ENCODE results near the gene FAM13C. TPM values are rescaled to one million over a fixed set of nuclear protein-coding genes. Genes with fewer than 3 reads are reported as not detected.

The FAM13C gene
- total and polyA plus RNA-seq, 2 of the 4 experiments (the other 2 are of a cell fraction), result 1.6 to 2.9 TPM

GRCh38 chr10:59339351-59339750 lies 23.0 kb downstream of the FAM13C start:
- ChIA-PET POLR2A (ENCODE audit: unreplicated experiment) (no interaction called here), CTCF (no interaction called here)
- Histone ChIP-seq H2AK9ac (replicated peaks; ENCODE audit: low read depth, low read length, poor library complexity) (no peak overlapping the region), H3K23ac (ENCODE audit: low read depth, low read length) (no peak overlapping the region), H3K9me1 (ENCODE audit: insufficient read depth, low read length) (peaks cover 12% of the 10 kb centered on the region; the same call in 1 of the 2 replicates), H4K91ac (ENCODE audit: insufficient read depth, low read depth, low read length) (no peak overlapping the region), H3K4ac (ENCODE audit: low read depth, low read length) (peak overlapping the region; percentile 19; the same call in 1 of the 2 replicates), H3K27ac (ENCODE audit: insufficient read depth, low read length) (no peak overlapping the region), H4K8ac (ENCODE audit: low read depth in 2 of 2, low read length in 2 of 2) (no peak overlapping the region), H4K5ac (ENCODE audit: low read depth, low read length) (peak overlapping the region; percentile 38; the same call in 1 of the 2 replicates), H3K36me3 (ENCODE audit: control insufficient read depth, insufficient read depth, low read length) (no peaks in the 10 kb centered on the region), H3K14ac (replicated peaks; ENCODE audit: low read depth, low read length) (peak overlapping the region; percentile 70), H3K4me1 (ENCODE audit: control insufficient read depth, insufficient read depth, low read length) (peaks cover 13% of the 10 kb centered on the region), H3K4me2 (ENCODE audit: low read depth, low read length) (no peak overlapping the region), H3K56ac (ENCODE audit: extremely low read depth, insufficient read depth, low read length) (no peak overlapping the region), H2AK5ac (ENCODE audit: low read depth, low read length) (no peak overlapping the region; the same call in 1 of the 2 replicates), H2BK15ac (ENCODE audit: low read depth, low read length) (0 out of 3 replicates have a peak overlapping the region, but pooled peaks have one; percentile 59), H2BK120ac (ENCODE audit: low read depth, low read length) (peak overlapping the region; percentile 48; the same call in 1 of the 2 replicates), H2BK5ac (ENCODE audit: low read depth, low read length, poor library complexity, severe bottlenecking) (peak overlapping the region; percentile 59), H3K79me1 (ENCODE audit: low read depth in 1 of 2, low read length in 2 of 2) (no peaks in the 10 kb centered on the region), H3K9ac (ENCODE audit: low read depth, low read length) (no peak overlapping the region; the same call in 1 of the 2 replicates), H2AFZ (replicated peaks; ENCODE audit: low read length, poor library complexity) (no peak overlapping the region), H3K9me3 (ENCODE audit: control insufficient read depth, insufficient read depth, low read length) (no peaks in the 10 kb centered on the region), H3K18ac (ENCODE audit: low read depth, low read length) (peak overlapping the region; percentile 62; the same call in 1 of the 2 replicates), H3K4me3 (ENCODE audit: insufficient read depth, low read depth, low read length) (no peak overlapping the region), H2BK20ac (ENCODE audit: low read depth, low read length) (no peak overlapping the region; the same call in 1 of the 2 replicates), H4K20me1 (ENCODE audit: insufficient read depth, low read length) (no peaks in the 10 kb centered on the region), H3K27me3 (ENCODE audit: control insufficient read depth, insufficient read depth, low read length) (no peaks in the 10 kb centered on the region)
- no peak for ATAC-seq (ENCODE audit: low read depth)
- WGBS, 2 experiments (ENCODE audit: extremely low coverage in 2 of 2, insufficient read length in 1 of 2), result no CpG with 5 or more reads among the region's 1 CpG
- in situ Hi-C loops (cut with MboI; ENCODE audit: low sequenced_read_pairs) (no loop called here), dilution Hi-C loops (cut with HindIII; ENCODE audit: low sequenced_read_pairs, unreplicated experiment) (no loop called here), intact Hi-C loops (cut with micrococcal nuclease) (loop anchor here (2.0 kb wide), 1 partner anchor 187 kb away; no protein-coding TSS in a partner anchor)
- no TSS peak for BruUV-seq (replicated peaks)
- no peak for TF ChIP-seq NFE2L2 (IDR thresholded peaks at IDR 0.05; ENCODE audit: low read depth, low read length)
- no peak for TF ChIP-seq MAFK (IDR thresholded peaks at IDR 0.05; ENCODE audit: low read depth, low read length)
- TF ChIP-seq POLR2A (IDR thresholded peaks at IDR 0.05; ENCODE audit: low read depth, low read length), result no peak
- TF ChIP-seq CHD1 (IDR thresholded peaks at IDR 0.05; ENCODE audit: low read depth, low read length), result no peak
- TF ChIP-seq RCOR1 (IDR thresholded peaks at IDR 0.05; ENCODE audit: insufficient replicate concordance, low read length), result no peak
- TF ChIP-seq, protein P1, sequence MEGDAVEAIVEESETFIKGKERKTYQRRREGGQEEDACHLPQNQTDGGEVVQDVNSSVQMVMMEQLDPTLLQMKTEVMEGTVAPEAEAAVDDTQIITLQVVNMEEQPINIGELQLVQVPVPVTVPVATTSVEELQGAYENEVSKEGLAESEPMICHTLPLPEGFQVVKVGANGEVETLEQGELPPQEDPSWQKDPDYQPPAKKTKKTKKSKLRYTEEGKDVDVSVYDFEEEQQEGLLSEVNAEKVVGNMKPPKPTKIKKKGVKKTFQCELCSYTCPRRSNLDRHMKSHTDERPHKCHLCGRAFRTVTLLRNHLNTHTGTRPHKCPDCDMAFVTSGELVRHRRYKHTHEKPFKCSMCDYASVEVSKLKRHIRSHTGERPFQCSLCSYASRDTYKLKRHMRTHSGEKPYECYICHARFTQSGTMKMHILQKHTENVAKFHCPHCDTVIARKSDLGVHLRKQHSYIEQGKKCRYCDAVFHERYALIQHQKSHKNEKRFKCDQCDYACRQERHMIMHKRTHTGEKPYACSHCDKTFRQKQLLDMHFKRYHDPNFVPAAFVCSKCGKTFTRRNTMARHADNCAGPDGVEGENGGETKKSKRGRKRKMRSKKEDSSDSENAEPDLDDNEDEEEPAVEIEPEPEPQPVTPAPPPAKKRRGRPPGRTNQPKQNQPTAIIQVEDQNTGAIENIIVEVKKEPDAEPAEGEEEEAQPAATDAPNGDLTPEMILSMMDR (conservative IDR thresholded peaks at IDR 0.05; ENCODE audit: low read depth, low read length), result no peak
- TF ChIP-seq ELK1 (IDR thresholded peaks at IDR 0.05; ENCODE audit: borderline replicate concordance, low read depth, low read length), result no peak
- no peak for TF ChIP-seq MAZ (IDR thresholded peaks at IDR 0.05; ENCODE audit: borderline replicate concordance, low read depth, low read length)
- no peak for TF ChIP-seq RFX5 (IDR thresholded peaks at IDR 0.05; ENCODE audit: low read depth, low read length)
- no peak for TF ChIP-seq MXI1 (IDR thresholded peaks at IDR 0.05; ENCODE audit: borderline replicate concordance, low read depth, low read length)
- DNase-seq, result no peak
